Activated CD4-positive, alpha-beta T cell treated with anti-CD3 and anti-CD28 coated beads for 48 hours (primary cell): ENCODE measurements around the gene ITIH5.

Experiments
- DNase-seq: peaks from one replicate; pipeline ENCODE4 v3.0.0-alpha.2; 2020

Gene ITIH5

GRCh38 chr10:7626283-7626682 lies 40.5 kb downstream of the ITIH5 start:
- DNase-seq: no peak

- DNase-seq: no peak
These were observed 40.9 kb downstream of the ITIH5 start for GRCh38 chr10:7625836-7626235.

GRCh38 chr10:7625009-7625408 lies 41.8 kb downstream of the ITIH5 start:
- no peak for DNase-seq

GRCh38 chr10:7622969-7623368 lies 43.8 kb downstream of the ITIH5 start:
- DNase-seq: no peak

GRCh38 chr10:7618461-7618860 lies 48.3 kb downstream of the ITIH5 start:
- no peak for DNase-seq

DNA sequence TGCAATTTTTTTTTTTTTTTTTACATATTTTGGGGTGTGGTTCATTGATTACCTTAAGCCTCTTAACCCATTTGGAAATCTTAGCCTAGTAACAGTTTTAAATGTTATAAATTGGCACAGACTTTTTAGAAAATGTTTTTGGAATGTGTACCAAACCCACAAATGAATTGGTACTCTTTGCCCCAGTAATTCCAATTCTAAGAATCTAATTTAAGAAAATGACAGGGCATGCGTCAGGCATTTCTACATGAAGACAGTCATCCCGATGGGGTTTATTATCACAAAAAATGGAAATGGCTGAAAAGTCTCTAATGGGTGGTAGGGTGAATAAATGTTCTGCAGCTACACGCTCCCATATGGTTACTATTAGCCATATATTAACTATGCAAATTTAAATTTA lies 54.9 kb downstream of the ITIH5 start:
- no peak for DNase-seq

GRCh38 chr10:7610651-7611389 lies 55.9 kb downstream of the ITIH5 start:
- DNase-seq: no peak

DNA sequence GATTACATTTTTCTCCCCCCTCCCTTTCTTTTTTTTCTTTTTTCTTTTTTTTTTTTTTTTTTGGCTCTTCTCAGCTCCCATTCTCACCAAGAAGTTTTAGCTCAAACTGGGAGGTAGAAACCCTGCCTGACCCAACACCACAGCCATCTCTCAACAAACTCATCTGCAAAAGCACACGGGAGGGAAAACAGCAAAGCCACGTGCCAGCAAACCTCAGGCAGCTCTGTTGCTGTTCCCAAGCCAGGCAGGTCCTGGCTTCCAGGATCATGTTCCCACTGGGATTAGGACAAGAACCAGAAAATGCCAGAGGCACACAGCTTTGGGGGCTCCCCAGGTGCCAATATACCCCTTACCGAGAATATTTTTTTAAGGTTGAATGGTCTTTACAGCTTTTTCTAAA lies 56.7 kb downstream of the ITIH5 start:
- DNase-seq: no peak

- no peak for DNase-seq
These were observed 57.2 kb downstream of the ITIH5 start for GRCh38 chr10:7609556-7609955.

- no peak for DNase-seq
These were observed 58.8 kb downstream of the ITIH5 start for GRCh38 chr10:7608001-7608400.

- DNase-seq: no peak
These were observed 59.8 kb downstream of the ITIH5 start for GRCh38 chr10:7606951-7607404.

GRCh38 chr10:7605565-7606295 lies 61.0 kb downstream of the ITIH5 start:
- DNase-seq: no peak

DNA sequence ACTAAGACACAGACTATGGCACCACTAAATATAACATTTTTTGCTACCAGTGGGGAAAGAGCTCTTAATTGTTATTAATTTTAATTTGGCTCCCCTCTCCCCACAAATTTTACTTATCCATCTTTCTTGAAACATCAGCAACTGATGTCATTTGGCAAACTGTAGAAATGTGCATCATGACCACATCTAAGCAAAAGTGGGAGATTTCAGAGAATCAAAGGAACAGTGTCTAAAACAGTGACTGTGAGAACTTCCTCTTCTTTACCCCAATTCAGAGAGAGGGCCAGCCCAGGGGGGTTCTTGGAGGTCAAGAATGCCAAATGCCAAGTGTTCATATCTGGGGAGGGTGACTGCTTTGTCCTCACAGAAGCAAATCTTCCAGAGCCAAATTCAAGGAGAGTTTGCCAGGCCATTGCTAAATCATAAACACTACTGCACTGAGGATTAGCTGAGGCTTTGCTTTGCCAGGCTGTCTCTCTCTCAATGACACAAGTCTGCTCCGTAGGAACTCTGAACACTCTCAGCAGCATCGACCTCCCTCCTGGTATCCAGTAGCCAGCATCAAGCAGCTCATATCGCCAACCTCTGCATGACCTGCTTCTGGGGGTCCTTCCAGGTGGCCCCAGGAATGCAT lies 65.6 kb downstream of the ITIH5 start:
- no peak for DNase-seq

DNA sequence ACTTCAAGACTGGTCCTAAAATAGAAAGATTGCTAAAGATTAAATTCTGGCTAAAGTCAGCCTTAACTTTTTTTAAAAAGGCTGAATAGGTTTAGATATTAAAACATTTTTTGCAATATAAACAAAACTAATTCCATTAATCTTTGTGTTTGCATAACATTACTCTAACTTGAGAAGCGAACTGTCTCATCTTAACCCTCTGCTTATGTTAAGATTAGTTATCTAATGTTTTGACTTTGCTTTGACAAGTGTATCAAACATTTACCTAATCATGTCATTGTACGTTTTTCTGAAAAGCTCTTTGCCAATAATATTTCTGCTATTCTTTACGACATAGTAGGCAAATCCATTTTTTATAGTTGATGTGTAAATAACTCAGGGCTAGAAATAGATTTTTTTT lies 68.0 kb downstream of the ITIH5 start:
- no peak for DNase-seq

DNA sequence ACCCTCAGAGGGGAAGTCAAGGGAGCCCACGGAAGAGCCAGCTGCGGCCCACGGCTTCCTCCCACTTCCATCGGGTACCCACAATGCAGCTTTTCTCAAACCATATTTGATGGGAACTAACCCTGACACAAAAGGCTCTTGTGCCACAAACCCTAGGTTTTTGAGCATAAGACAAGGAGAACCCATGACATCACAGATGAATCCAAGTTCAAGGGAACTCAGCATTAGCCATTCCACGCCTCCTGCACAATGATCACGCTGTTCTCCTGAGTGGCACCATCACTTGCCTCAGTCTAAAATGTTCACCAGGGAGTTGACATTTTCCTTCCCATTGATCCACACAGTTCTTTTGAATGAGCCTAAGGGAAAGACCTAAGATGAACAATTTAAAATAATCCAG lies 70.4 kb downstream of the ITIH5 start:
- DNase-seq: no peak

DNA sequence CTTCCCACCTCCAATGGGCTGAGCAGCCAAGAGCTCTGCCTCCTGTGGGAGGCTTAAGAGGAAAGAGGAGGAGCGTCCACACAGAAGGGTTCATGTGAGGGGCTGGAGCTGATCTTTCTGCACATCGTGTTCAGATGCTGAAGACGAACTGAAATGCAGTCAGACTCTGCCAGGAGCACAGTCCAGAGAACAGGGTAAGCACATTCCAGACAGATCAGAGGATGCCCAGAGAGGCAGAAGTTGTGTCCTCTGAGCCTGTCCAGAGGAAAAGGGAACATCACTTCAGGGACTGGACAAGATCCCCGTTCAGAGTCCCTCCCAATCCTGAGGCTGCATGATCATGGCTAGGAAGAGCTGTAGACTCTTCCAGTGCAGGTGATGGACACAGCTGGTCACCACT lies 72.9 kb downstream of the ITIH5 start:
- DNase-seq: no peak

DNA sequence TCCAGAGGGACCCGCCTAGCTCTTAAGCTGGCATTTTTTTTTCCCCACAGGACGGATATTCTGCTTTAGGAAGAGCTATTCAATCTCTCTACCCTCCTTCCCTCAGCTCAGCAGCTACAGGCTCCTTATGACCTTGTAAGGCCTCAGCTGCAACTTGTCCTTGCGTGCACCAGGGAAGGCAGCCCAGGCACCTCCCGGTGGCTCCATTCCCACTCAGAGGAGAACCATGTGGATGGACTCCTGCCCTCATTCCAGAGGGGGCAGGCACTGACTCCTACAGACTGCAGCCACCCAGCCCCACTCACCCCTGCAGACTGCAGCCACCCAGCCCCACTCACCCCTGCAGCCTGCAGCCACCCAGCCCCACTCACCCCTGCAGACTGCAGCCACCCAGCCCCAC lies 73.7 kb downstream of the ITIH5 start:
- no peak for DNase-seq

DNA sequence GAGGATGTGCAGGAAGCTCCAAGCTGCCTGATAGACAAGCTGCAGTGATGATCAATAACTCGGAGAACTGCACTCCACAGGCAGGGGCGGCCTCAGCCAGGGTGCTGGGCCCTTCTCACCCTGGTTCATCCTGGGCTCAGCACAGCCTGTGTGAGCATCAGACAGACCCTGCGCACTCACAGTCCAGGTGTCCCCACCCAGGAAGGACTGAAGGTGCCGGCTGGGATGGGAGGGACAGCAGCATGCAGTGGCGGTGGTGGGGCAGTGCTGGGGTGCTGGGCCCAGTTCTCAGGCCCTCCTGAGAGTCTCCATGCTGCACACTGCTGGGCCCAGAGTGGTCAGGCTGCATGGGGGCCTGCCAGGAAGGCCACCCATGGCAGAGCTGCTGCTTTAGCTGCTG lies 74.1 kb downstream of the ITIH5 start:
- no peak for DNase-seq

GRCh38 chr10:7590271-7590670 lies 76.5 kb downstream of the ITIH5 start:
- DNase-seq: no peak

- DNase-seq: no peak
These were observed 77.0 kb downstream of the ITIH5 start for GRCh38 chr10:7589748-7590147.

GRCh38 chr10:7587865-7588188 lies 78.9 kb downstream of the ITIH5 start:
- DNase-seq: no peak

DNA sequence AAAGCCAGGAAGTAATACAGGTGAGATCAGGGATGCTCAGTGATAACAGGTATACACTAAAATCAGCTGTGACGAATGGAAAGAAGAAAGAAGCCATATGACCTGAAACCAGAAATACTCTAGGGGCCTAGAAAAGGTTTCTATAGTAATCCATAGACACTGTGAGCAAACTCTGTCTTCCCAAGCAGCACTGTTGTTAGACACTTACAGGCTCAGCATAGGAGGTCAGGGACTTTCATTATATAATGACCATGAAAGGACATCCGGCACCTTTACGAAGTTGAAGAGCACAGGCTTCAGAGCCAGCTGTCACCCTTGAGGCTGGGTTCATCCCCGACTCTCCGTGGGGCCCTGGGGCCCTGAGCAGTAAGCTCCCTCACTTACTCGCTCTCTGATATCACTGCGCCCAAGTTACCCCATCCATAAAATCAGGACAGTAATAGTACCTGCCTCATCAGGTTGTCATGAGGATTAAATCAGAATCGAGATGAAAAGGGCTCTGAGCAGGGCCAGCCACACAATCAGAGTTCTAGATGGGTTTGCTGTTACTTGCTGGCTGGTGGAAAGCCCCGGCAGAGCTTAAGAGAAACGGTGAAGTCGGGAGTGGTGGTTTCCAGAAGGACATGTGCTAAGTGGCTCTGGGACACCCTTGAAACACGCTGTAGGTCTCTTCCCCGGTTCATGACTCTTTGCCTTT lies 79.5 kb downstream of the ITIH5 start:
- DNase-seq: no peak

- DNase-seq: no peak
These were observed 81.5 kb downstream of the ITIH5 start for GRCh38 chr10:7585228-7585627.

GRCh38 chr10:7583626-7584025 lies 83.1 kb downstream of the ITIH5 start:
- no peak for DNase-seq
